Hematopoietic multipotent progenitor cell treated with erythropoietin and hydrocortisone succinate and interleukin-3 and kit ligand, for 15 days (in vitro differentiated cells): ENCODE data around the gene NBPF20.
"Not testable (repeated sequence)": the region's sequence is repeated elsewhere in the genome, so short reads cannot be mapped to it uniquely, and the experiment has no call there.

ENCODE experiments used
- DNase-seq: peaks from one replicate; pipeline ENCODE4 v3.0.0-alpha.2; 2015; ENCODE audit warnings: low spot score

The NBPF20 gene, protein sequence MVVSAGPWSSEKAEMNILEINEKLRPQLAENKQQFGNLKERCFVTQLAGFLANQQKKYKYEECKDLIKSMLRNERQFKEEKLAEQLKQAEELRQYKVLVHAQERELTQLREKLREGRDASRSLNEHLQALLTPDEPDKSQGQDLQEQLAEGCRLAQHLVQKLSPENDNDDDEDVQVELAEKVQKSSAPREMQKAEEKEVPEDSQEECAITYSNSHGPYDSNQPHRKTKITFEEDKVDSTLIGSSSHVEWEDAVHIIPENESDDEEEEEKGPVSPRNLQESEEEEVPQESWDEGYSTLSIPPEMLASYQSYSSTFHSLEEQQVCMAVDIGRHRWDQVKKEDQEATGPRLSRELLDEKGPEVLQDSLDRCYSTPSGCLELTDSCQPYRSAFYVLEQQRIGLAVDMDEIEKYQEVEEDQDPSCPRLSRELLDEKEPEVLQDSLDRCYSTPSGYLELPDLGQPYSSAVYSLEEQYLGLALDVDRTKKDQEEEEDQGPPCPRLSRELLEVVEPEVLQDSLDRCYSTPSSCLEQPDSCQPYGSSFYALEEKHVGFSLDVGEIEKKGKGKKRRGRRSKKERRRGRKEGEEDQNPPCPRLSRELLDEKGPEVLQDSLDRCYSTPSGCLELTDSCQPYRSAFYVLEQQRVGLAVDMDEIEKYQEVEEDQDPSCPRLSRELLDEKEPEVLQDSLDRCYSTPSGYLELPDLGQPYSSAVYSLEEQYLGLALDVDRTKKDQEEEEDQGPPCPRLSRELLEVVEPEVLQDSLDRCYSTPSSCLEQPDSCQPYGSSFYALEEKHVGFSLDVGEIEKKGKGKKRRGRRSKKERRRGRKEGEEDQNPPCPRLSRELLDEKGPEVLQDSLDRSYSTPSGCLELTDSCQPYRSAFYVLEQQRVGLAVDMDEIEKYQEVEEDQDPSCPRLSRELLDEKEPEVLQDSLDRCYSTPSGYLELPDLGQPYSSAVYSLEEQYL (N-terminal part only)

DNA sequence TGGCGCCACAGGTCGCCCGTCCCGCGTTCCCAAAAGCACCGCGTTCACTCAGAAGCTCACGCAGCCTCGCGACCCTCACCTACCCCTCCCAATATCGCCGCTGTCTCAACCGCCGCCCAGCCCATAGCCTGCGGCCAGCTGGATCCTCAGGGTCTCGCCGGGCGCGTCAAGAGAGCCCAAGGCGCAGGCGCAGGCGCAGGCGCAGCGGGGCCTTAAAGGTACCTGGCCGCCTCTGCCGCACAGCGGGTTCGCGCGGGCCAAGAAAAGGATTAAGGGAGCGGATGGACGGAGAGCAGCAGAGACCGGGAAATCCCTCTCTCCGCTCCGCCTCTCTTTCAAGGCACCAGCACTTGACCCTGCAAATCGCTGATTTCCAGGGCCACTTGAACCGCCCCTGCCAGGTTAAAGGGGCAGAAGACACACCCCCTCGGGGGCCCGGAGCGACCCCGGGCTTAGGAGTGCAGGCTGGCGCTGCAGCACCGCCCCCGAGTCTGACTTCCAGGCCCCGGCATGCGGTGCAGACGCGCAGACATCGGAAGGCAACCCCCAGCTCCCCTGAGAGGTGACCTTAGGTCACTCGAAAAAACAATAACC, at the start of gene NBPF20:
TSS of gene NBPF20 (minus strand) at position 168 of the 594 bp plus-strand sequence. CDS start 20,331 bp downstream, outside the sequence.
- peak; percentile 14 for DNase-seq

DNA sequence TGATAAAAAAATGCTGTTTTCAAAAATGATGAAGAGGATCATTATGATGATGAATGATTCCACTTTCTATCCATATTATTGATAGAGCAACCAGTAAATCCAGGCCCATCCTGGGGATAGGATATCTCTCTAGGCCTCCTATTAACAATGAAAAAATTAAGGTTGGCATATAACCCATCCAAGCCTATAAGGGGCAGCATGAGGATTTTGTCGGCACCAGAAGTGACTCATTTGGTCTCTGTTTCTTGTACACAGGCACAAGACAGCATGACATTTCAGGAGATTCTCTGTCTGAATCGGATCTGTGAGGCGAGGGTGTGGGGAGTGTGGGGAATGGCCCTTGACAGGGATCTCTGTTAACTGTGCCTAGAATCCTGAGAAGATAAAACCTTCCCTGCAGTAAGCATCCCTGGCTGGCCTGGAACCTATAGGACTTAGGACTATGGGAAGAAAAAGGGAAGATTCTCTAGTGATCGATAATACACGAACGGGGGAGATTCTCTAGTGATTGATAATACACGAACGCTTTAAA, 49.5 kb upstream of the NBPF20 start:
- not testable (repeated sequence) for DNase-seq

DNA sequence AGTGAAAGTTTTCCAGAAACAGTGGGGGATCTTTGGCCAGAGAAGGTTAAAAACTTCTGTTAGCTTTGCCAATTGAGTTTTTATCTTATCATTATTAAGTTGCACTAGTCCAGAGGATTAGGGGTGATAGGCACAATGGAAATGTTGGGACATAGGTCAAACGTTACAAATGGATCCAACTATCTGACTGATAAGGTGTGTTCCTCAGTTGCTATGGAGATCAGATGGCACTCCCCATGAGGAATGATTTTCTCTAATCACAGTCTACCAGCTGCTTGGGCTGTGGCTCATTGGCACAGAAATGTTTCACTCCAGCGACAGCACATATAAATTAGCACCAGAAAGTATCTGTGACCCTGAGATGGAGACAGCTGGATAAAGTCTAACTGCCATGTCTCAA, 47.3 kb upstream of the NBPF20 start:
- peak; percentile 15 for DNase-seq

DNA sequence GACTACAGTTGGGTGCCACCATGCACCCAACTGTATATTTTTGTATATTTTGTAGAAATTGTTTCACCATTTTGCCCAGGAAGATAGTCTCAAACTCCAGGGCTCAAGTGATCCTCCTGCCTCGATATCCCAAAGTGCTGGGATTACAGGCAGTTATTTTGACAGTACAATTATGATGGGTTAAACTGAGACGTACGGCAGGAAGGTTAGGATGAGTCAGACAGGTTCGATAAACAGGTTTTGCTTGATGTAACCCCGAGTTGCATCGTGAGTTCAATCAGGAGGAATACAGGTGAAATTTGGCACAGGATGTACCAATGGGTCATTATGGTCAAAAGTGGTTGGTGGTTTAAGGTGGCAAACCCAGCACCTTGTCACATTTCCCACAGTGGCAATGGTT, 46.0 kb upstream of the NBPF20 start:
- DNase-seq, result not testable (repeated sequence)

DNA sequence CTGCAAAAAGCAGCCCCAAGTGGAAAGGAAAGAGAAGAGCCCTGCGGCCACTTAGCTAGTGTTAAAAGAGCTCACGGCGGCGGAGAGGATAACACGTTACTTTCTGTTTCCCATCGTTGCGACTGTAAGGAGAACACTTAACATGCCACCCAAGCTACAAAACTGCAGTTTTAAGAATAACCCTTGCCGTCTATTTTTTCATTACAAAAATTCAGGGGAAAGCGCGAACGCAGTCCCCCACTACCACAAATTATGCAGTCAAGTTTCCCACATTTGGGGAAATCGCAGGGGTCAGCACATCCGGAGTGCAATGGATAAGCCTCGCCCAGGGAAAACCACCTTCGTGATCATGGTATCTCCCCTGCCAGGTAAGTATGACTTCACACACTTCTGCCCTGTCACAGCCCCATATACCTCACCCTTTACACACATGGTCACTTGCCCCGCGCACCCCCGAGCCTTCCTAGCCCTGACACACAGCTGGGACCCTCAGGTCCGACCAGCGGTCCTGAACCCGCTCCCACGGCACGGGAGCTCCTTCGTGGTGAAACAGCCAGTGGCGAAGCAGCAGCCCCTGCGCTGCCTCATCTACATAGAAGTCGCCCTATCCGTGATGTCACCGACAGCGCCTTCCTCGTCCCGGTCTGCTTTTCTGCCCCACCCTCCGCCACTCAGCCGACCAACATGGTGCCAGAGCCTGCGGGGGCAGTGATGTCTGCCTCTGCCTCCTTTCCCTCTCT, 40.2 kb upstream of the NBPF20 start:
- peak; percentile 74 for DNase-seq

DNA sequence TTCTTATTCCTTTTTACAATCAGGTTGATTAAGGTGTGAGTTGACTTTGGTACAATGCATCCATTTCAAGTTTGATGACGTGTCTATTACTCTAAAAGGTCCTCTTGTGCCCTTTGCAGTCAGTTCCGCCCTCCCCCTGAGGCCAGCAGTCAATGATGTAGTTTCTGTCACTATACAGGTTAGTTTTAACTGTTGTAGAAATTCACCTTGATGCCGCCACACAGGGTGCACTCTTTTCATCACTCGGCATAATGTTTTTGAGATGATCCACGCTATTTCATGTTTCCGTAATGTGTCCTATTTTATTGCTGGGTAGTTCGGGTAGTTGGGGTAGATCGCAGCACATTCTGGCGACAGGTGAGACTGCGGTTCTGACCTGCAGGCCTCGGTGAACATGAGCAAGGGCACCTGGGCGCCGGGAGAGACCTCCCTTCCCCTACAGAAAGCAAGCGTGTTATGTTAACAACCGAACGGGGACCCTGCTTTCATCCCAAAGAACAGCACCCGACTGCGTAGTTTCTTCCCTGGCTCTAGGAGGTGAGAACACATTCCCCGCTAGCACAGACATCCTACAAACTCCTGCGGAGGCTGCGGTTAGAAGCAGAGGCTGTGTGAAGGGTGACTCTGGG, 39.4 kb upstream of the NBPF20 start:
- not testable (repeated sequence) for DNase-seq

DNA sequence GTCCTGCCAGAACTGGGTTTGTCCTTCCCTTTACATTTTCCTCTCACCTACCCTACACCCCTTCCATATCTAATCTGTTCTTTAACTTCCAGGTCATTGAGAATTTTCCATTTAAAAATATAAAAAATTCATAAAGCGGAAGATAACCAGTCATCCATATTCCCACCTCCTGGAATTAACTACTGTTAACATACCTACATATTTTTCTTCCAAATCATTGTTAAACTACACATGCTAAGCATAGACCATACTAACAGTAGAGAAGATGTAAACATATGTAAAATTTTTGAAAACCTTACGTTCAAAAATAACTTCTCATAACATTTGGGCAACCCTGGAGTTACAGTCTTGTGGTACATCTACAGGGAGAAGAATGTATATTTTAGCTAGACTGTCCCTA, 38.6 kb upstream of the NBPF20 start:
- DNase-seq, result not testable (repeated sequence)

DNA sequence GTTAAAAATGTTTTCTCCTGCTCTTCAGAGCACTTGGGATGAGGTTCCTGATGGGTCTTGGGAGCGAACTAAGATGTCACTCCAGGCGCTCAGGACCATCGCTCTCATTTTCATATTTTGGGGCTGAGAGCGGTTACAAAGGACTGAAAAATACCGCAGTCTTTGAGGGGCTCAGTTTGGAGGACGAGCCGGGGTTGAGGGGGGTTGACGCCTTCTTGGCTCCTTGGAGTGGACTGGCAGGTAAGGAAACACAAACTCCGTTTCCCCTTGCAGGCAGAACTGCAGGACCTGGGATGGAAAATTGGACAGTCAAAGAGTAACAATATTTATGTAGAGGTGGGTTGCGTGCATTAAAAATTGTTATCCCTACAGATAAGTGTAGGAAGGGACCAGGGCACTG, 35.3 kb upstream of the NBPF20 start:
- DNase-seq, result not testable (repeated sequence)

DNA sequence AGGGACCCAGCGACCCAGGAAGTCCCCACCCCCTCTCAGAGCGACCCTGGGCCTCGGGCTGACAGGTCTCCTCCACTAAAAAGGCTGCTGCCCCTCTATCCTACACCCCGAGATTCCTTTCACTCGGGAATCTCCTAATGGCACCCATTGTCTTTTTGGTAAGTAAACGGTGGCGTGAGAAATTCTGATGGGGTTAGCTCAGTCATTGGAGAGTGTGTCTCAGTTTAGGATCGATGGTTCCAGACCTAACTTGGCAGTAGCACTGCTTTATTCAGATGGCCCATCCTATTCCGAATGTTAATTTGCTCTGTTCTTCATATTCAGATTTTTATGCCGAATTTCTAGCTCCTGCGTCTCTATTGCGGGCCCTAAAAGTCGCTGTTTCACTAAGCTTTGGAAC, 34.6 kb upstream of the NBPF20 start:
- DNase-seq, result not testable (repeated sequence)

DNA sequence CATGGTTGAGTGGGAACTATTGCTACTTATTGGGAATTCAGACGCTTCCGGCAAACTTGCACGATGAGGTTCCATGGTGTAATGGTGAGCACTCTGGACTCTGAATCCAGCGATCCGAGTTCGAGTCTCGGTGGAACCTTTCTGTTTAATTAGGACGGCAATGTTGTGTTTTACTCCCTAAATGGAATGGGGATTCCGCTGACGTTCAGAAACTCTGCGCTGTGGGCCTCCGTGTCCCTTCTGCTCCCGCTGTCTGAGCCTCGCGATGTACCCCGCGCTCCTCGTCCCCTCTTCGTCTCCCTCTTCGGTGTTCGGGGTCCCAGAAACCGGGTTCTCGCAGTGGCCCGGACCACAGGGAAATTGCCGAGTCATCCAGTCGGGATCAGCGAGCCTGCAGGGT, 34.2 kb upstream of the NBPF20 start:
- not testable (repeated sequence) for DNase-seq

DNA sequence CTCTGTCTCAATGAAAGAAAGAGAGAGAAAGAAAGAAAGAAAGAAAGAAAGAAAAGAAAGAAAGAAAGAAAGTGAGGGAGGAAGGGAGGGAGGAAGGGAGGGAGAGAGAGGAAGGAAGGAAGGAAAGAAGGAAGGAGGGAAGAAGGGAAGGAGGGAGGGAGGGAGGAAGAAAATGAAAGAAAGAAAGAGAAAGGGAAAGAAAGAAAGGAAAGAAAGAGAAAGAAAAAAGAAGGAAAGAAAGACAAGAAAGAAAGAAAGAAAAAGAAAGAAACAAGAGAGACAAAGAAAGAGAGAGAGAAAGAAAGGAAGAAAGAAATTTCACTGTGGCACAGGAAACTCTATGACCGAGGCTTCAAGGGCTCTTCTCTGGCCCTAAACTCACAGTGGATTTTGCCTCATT, 33.7 kb upstream of the NBPF20 start:
- not testable (repeated sequence) for DNase-seq

DNA sequence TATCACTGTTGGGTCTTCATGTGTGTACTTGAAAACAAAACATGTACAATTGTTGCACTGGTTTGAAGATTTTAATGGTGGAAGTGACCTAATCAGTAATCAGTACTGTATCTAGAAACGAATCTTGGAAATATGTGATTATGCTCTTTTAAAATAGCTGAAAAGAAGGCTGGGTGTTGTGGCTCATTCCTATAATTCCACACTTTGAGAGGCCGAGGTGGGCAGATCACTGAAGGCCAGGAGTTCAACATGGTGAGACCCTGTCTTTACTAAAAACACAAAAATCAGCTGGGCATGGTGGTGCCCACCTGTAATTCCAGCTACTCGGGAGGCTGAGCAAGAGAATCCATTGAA, 29.4 kb upstream of the NBPF20 start:
- not testable (repeated sequence) for DNase-seq

DNA sequence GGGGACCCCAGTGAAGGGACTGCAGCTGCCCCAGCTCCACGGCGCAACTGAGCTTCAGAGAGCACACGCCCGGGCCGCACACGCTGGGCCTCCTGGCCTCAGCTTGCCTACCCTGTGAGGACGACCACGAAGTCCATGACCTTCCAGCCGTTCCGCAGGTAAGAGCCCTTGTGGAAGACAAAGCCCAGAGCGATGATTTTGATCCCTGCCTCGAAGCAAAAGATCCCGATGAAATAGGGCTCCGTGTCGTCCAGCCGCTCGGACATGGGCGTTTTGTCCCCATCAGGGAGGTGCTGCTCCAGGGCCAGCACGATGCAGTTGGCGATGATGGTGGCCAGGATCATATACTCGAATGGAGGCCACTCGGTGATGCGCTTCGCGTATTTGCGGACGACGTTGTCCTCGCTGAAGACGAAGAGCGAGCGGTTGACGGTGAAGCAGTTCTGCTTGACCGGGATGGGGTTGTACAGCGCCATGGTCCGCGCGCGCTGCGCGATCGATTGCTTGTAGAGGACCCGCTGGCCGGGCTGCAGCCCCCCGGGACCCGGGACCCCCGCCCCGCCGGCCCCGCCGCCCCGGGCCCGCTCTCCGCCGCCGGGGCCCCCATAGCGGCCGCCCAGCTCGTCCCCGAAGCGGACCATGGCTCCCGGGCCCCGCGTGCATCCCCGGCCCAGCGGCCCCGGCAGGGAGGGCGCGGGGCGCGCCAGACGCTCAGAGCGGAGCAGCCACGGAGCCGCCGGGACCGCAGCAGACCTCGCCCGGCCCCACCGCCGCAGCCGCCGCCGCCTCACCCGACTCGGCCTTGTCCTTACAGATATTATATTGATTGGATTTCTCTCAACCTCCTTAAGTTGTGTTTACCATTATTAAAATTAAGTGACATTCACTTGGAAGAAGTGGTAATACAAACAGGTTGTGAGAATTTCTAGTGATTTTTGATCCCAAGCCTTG, 28.7 kb upstream of the NBPF20 start:
- not testable (repeated sequence) for DNase-seq

DNA sequence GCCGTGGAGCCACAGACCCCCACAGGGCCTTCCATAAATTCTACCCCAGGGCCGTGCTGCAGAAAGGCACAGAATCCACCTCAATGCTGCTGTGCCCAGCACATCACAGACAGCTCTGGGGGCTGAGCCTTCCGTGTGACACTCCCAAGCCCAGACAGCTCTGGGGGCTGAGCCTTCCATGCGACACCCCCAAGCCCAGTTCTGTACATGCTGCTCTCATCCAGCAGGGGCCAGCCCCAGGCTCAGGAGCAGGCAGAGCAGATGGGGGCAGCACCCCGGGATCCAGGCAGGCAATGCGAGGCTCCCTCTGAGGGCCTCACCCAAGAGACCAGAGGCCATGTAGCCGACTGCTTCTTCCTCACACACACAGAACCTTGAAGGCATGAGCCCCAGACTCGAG, 27.1 kb upstream of the NBPF20 start:
- not testable (repeated sequence) for DNase-seq

DNA sequence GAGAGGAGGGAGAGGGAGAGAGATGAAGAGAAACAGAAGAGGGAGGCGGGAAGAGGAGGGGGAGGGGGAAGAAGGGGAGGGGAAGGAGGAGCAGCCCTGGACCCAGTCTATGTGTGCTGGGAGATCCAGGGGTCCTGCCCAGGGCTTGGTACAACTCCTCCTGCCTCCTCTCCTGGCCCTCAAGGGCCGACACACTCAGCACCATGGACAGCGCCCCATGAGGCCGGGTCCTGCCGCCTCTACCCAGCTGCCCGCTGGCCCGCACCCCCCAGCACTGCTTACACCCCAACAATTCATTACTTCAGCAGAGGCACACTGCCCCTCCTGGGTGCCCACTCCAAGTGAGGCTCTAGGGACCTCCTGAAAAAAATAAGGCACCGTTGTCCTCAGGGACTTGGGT, 26.5 kb upstream of the NBPF20 start:
- DNase-seq, result not testable (repeated sequence)

DNA sequence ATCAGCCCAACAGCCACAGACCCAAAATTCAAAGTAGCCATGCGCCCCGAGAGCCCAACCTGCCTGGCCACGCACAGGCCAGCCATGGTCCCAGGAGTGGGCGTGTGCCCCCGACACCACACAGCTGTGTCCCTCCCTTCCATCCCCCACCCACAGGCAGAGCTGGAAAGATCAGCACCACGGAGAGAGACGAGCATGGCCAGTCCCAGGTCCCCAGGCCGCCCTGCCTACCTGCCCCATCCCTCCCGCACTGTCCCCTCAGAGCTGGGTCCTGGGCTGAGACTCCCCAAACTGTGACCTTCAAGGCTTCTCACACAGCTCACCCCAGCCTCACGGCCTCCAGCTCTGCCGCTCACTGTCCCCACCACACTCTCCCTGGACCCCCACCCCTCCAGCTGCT, 19.8 kb upstream of the NBPF20 start:
- not testable (repeated sequence) for DNase-seq

DNA sequence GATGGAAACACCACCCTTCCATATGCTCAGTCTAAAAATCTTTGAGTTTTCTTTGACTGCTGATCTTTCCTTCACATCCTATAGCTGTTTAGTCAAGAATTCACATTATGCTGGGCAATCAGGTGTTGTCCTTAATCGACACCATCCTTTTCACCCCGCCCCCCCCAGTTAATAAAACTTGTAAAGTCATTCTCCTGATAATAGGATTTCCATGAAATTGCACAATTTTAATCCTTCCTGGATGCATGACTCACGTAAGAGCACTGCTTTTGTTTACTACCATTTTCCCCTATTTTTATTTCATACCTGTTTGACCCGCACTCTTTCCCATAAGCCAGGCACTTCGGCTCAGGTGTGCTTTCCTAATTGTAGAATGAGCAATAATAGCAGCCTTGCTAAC, 16.9 kb upstream of the NBPF20 start:
- DNase-seq, result not testable (repeated sequence)

DNA sequence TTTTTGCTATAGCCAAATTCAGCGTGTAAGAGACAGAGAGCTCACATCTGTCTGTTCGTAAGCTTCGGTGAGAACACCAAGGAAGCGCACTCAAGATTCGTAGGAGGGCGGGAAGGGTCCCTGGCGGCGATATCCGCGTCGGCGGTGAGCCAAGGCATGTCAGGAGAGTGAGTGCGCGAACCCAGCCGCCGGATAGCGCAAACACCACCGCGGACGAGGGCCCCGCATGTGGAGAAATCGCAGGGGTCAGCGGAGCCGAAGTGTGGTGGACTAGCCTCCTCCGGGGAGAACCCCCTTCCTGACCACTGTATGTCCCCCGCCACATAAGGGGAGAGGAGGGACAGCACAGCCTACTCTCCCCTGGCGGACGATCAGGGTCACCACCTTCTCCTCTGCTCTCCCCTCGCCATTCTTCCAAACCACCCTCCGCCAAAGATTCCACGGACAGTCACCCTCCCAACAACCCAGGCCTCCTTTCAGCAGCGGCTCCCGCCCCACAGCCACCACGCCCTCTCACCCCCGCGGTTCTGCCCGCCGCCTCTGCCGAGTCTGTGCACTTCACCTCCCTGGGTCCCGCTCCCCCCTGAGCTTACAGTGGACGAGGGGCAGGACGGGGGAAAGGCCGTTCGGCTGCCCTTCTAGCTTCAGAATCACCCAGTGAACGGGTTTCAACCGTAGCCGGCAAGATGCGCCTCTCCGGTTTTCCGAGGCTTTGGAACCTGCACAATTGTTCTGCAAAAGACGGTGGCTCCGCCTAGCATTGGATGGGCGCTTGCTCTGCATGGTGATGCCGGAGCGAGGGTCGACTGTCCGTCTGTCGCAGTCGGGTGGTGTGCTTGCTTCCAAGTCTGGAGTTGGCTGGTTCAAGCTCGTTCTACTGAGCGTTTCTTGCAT, 6.2 kb upstream of the NBPF20 start:
- DNase-seq, result not testable (repeated sequence)

DNA sequence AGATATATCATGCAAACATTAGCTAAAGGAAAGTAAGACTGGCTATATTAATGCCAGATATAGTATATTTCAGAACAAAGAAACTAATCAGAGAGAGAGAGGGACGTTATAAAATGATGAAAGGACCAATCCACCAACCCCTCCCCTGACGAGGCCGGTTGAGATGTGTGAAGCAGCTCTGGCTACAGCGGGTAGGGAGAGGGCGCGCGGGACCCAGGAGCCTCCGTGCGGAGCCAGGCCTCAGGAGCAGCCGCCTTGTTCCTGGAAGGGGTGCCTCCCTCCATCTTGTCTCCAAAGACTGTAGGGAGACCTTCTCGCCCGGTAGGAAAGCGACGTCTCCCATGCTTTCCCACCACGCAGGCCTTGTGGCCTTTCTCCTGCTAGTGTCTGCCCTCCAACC, 5.4 kb upstream of the NBPF20 start:
- not testable (repeated sequence) for DNase-seq
